ENCODE measurements around the gene HHIP. TPM values are rescaled to one million over a fixed set of nuclear protein-coding genes. Genes with fewer than 3 reads are reported as not detected.

The HHIP gene
- total and polyA plus RNA-seq, 9 donors = 0.43 to 4.2 (median 1.1) TPM

GRCh38 chr4:144714166-144714565, 68.2 kb downstream of the HHIP start:
- no peak overlapping the region for H3K4me3 ChIP-seq
- H3K36me3 ChIP-seq = no peaks in the 10 kb centered on the region
- intact Hi-C loops (cut with DNase I) = no loop called here
- no peak overlapping the region for H3K27ac ChIP-seq
- WGBS, 3 donors = 95 to 99% (median 98%) methylated on average over 3 of the region's 3 CpGs
- no peak for DNase-seq
- no peaks in the 10 kb centered on the region for H3K4me1 ChIP-seq (ENCODE audit: insufficient read depth)
- H3K9me3 ChIP-seq = no peaks in the 10 kb centered on the region
- TF ChIP-seq, protein P1, sequence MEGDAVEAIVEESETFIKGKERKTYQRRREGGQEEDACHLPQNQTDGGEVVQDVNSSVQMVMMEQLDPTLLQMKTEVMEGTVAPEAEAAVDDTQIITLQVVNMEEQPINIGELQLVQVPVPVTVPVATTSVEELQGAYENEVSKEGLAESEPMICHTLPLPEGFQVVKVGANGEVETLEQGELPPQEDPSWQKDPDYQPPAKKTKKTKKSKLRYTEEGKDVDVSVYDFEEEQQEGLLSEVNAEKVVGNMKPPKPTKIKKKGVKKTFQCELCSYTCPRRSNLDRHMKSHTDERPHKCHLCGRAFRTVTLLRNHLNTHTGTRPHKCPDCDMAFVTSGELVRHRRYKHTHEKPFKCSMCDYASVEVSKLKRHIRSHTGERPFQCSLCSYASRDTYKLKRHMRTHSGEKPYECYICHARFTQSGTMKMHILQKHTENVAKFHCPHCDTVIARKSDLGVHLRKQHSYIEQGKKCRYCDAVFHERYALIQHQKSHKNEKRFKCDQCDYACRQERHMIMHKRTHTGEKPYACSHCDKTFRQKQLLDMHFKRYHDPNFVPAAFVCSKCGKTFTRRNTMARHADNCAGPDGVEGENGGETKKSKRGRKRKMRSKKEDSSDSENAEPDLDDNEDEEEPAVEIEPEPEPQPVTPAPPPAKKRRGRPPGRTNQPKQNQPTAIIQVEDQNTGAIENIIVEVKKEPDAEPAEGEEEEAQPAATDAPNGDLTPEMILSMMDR (IDR thresholded peaks at IDR 0.05) = no peak
- TF ChIP-seq POLR2A (IDR thresholded peaks at IDR 0.05) (no peak), EP300 (IDR thresholded peaks at IDR 0.05) (no peak)
- H3K27me3 ChIP-seq = no peaks in the 10 kb centered on the region

GRCh38 chr4:144715230-144715629, 69.3 kb downstream of the HHIP start:
- Histone ChIP-seq H3K27me3 (no peaks in the 10 kb centered on the region), H3K27ac (no peak overlapping the region), H3K36me3 (no peaks in the 10 kb centered on the region), H3K9me3 (no peaks in the 10 kb centered on the region), H3K4me1 (ENCODE audit: insufficient read depth) (no peaks in the 10 kb centered on the region), H3K4me3 (no peak overlapping the region)
- 91 to 95% (median 94%) methylated on average over 2 of the region's 2 CpGs for WGBS, 3 donors
- no peak for DNase-seq
- intact Hi-C loops (cut with DNase I) = no loop called here
- no peak for TF ChIP-seq POLR2A (IDR thresholded peaks at IDR 0.05)
- no peak for TF ChIP-seq EP300 (IDR thresholded peaks at IDR 0.05)
- TF ChIP-seq, protein P1 (IDR thresholded peaks at IDR 0.05) = no peak

GRCh38 chr4:144716778-144717177, 70.8 kb downstream of the HHIP start:
- Histone ChIP-seq H3K27ac (no peak overlapping the region), H3K27me3 (no peaks in the 10 kb centered on the region), H3K4me1 (ENCODE audit: insufficient read depth) (peaks cover under 1% of the 10 kb centered on the region), H3K9me3 (no peaks in the 10 kb centered on the region), H3K36me3 (no peaks in the 10 kb centered on the region), H3K4me3 (no peak overlapping the region)
- no peak for DNase-seq
- no peak for TF ChIP-seq EP300 (IDR thresholded peaks at IDR 0.05)
- TF ChIP-seq POLR2A (IDR thresholded peaks at IDR 0.05) = no peak
- TF ChIP-seq, protein P1 (IDR thresholded peaks at IDR 0.05) = no peak
- intact Hi-C loops (cut with DNase I) = no loop called here
- WGBS, 3 donors = 91 to 97% (median 96%) methylated on average over 5 of the region's 5 CpGs

DNA sequence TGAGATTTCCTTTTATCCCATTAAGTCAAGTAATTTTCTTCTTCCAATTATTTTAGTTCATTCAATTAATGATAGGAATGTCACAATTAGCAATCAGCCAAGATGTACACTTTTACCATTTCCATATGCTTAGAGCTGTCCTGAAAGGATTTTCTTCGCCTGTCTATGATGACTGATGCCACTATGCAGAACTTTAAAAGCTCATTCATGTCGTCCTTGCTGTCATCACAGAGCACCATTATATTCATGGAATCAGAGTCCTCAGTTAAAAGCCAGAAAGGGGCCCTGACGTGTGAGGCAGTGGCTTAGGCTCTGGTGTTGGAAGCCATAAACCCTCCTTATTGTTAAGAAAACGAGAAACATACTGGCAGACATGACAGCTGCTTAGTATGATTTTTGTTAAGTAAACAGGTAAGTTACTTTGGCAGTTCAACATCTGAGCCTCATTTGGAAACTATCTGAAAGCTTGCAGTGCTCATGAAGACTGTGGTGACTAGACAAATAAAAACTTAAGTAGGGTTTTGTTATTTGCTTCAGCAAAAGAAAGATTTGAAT, 73.1 kb downstream of the HHIP start:
- TF ChIP-seq, protein P1 (IDR thresholded peaks at IDR 0.05) = no peak
- no peak for TF ChIP-seq POLR2A (IDR thresholded peaks at IDR 0.05)
- no peak for TF ChIP-seq EP300 (IDR thresholded peaks at IDR 0.05)
- Histone ChIP-seq H3K27me3 (no peaks in the 10 kb centered on the region), H3K4me3 (no peak overlapping the region), H3K4me1 (ENCODE audit: insufficient read depth) (peaks cover 5% of the 10 kb centered on the region), H3K27ac (no peak overlapping the region), H3K9me3 (no peaks in the 10 kb centered on the region), H3K36me3 (no peaks in the 10 kb centered on the region)
- WGBS, 3 donors = 89 to 94% (median 93%) methylated on average over 4 of the region's 4 CpGs
- no peak for DNase-seq
- intact Hi-C loops (cut with DNase I) = no loop called here
